IMR-90 (cell line): ENCODE results near the gene UMODL1. TPM values are rescaled to one million over a fixed set of nuclear protein-coding genes. Genes with fewer than 3 reads are reported as not detected.
A peak's percentile ranks its signal among the peaks of the same experiment; 100 is the strongest.

ENCODE experiments used
- ATAC-seq: fragments of 200-7000 bp; cut with Tn5 transposase; 2 replicates; pipeline ENCODE4 v1.9.1; 2020; ENCODE audit warnings: low read depth, mild to moderate bottlenecking, moderate library complexity
- BruUV-seq: library from RNA; stranded (reverse); fragments of 400-500 nt; replicated peaks from 2 replicates; lab custom pipeline; 2021; lab: Mats Ljungman, UMichigan
- CTCF ChIA-PET: fragments of 300-600 bp; formaldehyde crosslinking; extraction: SDS; loops from one replicate; lab custom pipeline; 2021; ENCODE audit warnings: antibody characterized with exemption; lab: Yijun Ruan, JAX
- POLR2A ChIA-PET: fragments of 300-600 bp; sonication (Branson Sonifier 250); formaldehyde crosslinking; loops from one replicate; lab custom pipeline; 2022; ENCODE audit warnings: antibody characterized with exemption; ENCODE audit not compliant: unreplicated experiment; lab: Charles Lee
- DNase-seq: peaks from one replicate; pipeline ENCODE4 v3.0.0; 2013
- H2AFZ ChIP-seq: replicated peaks from 2 replicates; pipeline ENCODE3; 2013; ENCODE audit warnings: low read length, mild to moderate bottlenecking; ENCODE audit not compliant: poor library complexity
- H2AK5ac ChIP-seq: 2 replicates; pipeline ENCODE4 v1.6.1; 2013; ENCODE audit warnings: low read depth, low read length, inconsistent platforms
- H2AK9ac ChIP-seq: replicated peaks from 2 replicates; pipeline ENCODE3; 2013; ENCODE audit warnings: mild to moderate bottlenecking, low read depth, low read length, moderate library complexity; ENCODE audit not compliant: poor library complexity
- H2BK120ac ChIP-seq: 2 replicates; pipeline ENCODE4 v1.6.1; 2013; ENCODE audit warnings: low read depth, low read length, inconsistent platforms
- H2BK15ac ChIP-seq: 3 replicates; pipeline ENCODE4 v1.6.1; 2013; ENCODE audit warnings: low read depth, low read length, inconsistent platforms
- H2BK20ac ChIP-seq: 2 replicates; pipeline ENCODE4 v1.6.1; 2013; ENCODE audit warnings: low read depth, mild to moderate bottlenecking, inconsistent platforms, low read length, moderate library complexity
- H2BK5ac ChIP-seq: 2 replicates; pipeline ENCODE4 v1.6.1; 2013; ENCODE audit warnings: mild to moderate bottlenecking, low read depth, low read length, inconsistent platforms; ENCODE audit not compliant: poor library complexity, severe bottlenecking
- H3K14ac ChIP-seq: replicated peaks from 2 replicates; pipeline ENCODE4 v1.6.1; 2013; ENCODE audit warnings: low read depth, low read length, inconsistent platforms
- H3K18ac ChIP-seq: 2 replicates; pipeline ENCODE4 v1.6.1; 2013; ENCODE audit warnings: low read depth, low read length, control low read depth
- H3K23ac ChIP-seq: 2 replicates; pipeline ENCODE4 v1.6.1; 2013; ENCODE audit warnings: low read depth, low read length, inconsistent platforms
- H3K27ac ChIP-seq: 2 replicates; pipeline ENCODE4 v1.5.1; 2013; ENCODE audit warnings: mild to moderate bottlenecking, control low read depth, low read length; ENCODE audit not compliant: insufficient read depth
- H3K27me3 ChIP-seq: 2 replicates; pipeline ENCODE4 v1.6.1; 2013; ENCODE audit warnings: low read length; ENCODE audit not compliant: control insufficient read depth, insufficient read depth
- H3K36me3 ChIP-seq: 2 replicates; pipeline ENCODE4 v1.6.1; 2013; ENCODE audit warnings: low read length, mixed read lengths; ENCODE audit not compliant: control insufficient read depth, insufficient read depth
- H3K4ac ChIP-seq: 2 replicates; pipeline ENCODE4 v1.6.1; 2013; ENCODE audit warnings: low read depth, low read length, inconsistent platforms
- H3K4me1 ChIP-seq: 2 replicates; pipeline ENCODE4 v1.6.1; 2013; ENCODE audit warnings: low read length, mixed read lengths; ENCODE audit not compliant: control insufficient read depth, insufficient read depth
- H3K4me2 ChIP-seq: 2 replicates; pipeline ENCODE4 v1.6.1; 2013; ENCODE audit warnings: low read depth, mild to moderate bottlenecking, control low read depth, low read length, moderate library complexity
- H3K4me3 ChIP-seq: 2 replicates; pipeline ENCODE4 v1.5.1; 2013; ENCODE audit warnings: low read depth, mild to moderate bottlenecking, control low read depth, low read length, moderate library complexity; ENCODE audit not compliant: insufficient read depth
- H3K56ac ChIP-seq: 2 replicates; pipeline ENCODE4 v1.6.1; 2013; ENCODE audit warnings: low read length, inconsistent platforms; ENCODE audit not compliant: insufficient read depth; ENCODE audit errors: extremely low read depth
- H3K79me1 ChIP-seq, 2 experiments: 2 replicates each; pipeline ENCODE4 v1.6.1; 2013; ENCODE audit warnings: low read length in 2 of 2, inconsistent platforms in 1 of 2, low read depth in 1 of 2
- H3K9ac ChIP-seq: 2 replicates; pipeline ENCODE4 v1.6.1; 2013; ENCODE audit warnings: low read depth, low read length, control low read depth
- H3K9me1 ChIP-seq: 2 replicates; pipeline ENCODE4 v1.6.1; 2013; ENCODE audit warnings: low read length, inconsistent platforms; ENCODE audit not compliant: insufficient read depth
- H3K9me3 ChIP-seq: 2 replicates; pipeline ENCODE4 v1.6.1; 2013; ENCODE audit warnings: low read length; ENCODE audit not compliant: control insufficient read depth, insufficient read depth
- H4K20me1 ChIP-seq: 2 replicates; pipeline ENCODE4 v1.6.1; 2013; ENCODE audit warnings: low read length, inconsistent platforms; ENCODE audit not compliant: insufficient read depth
- H4K5ac ChIP-seq: 2 replicates; pipeline ENCODE4 v1.6.1; 2013; ENCODE audit warnings: mild to moderate bottlenecking, low read depth, low read length, control low read depth
- H4K8ac ChIP-seq, 2 experiments: 2 replicates each; pipeline ENCODE4 v1.6.1; 2013; ENCODE audit warnings: low read depth in 2 of 2, low read length in 2 of 2, control low read depth in 1 of 2, inconsistent platforms in 1 of 2
- H4K91ac ChIP-seq: 2 replicates; pipeline ENCODE4 v1.6.1; 2013; ENCODE audit warnings: low read depth, low read length, inconsistent platforms; ENCODE audit not compliant: insufficient read depth
- RAD21 ChIP-seq: IDR thresholded peaks from 2 replicates; pipeline ENCODE4 v1.6.1; 2012; ENCODE audit warnings: low read length, improper control_type of control experiment
- WGBS, 2 experiments: methylation state at CpG; one replicate each; pipeline versions ENCODE4 v1.1.5 to v1.1.7; 2013; ENCODE audit warnings: missing lambda C conversion rate in 2 of 2; ENCODE audit not compliant: insufficient read length in 1 of 2; ENCODE audit errors: extremely low coverage in 2 of 2; 5-methylcytosine and 5-hydroxymethylcytosine counted together
- dilution Hi-C: fragments of 300-500 bp; cut with HindIII; formaldehyde crosslinking; loops from one replicate; pipeline ENCODE4 v1.14.3; 2018; ENCODE audit warnings: low sequenced_read_pairs; ENCODE audit not compliant: unreplicated experiment
- in situ Hi-C: fragments of 300-500 bp; cut with MboI; formaldehyde crosslinking; loops from 3 replicates; pipeline ENCODE4 v1.14.3; 2019; ENCODE audit warnings: low sequenced_read_pairs, inconsistent platforms, mixed read lengths
- intact Hi-C: fragments of 100-400 bp; cut with micrococcal nuclease; formaldehyde crosslinking; loops from 2 replicates; pipeline ENCODE4 v1.10.0; 2022
- polyA plus RNA-seq, 3 experiments: library from polyadenylated mRNA; depleted of rRNA; stranded (reverse); fragments of >200 nt; gene quantifications; 2 replicates each; pipeline ENCODE4 v1.2.3, GENCODE V29; 2012; ENCODE audit warnings: low replicate concordance in 1 of 3
- total RNA-seq: library from RNA; depleted of rRNA; stranded (reverse); fragments of >200 nt; gene quantifications from 2 replicates; pipeline ENCODE4 v1.2.3, GENCODE V29; 2012

Gene UMODL1
- total and polyA plus RNA-seq, 2 of the 4 experiments (the other 2 are of a cell fraction) = 0.02 TPM; not detected in 1

DNA sequence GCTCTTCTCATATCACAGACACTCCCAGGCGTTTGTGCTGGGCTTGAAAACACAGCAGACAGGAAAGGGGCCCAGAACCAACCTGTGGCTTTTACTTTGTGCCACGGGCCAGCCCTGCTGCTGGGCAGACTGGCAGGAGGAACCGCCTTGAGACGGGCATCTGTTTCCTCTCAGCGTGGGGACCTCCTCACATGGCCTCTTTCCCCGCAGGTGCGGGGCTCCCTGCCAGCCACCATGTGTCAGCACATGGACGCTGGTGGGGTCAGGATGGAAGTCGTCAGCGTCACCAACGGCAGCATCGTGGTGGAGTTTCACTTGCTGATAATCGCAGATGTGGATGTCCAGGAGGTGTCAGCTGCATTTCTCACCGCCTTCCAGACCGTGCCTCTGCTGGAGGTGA is 47.8 kb downstream of the UMODL1 start:
- peaks cover 35% of the 10 kb centered on the region; the same call in 1 of the 2 replicates for H3K27me3 ChIP-seq
- ChIA-PET CTCF (interaction anchor here (2.1 kb wide), 1 partner anchor 302 kb away, joined by 10 read pairs; no protein-coding TSS in a partner anchor), POLR2A (no interaction called here)
- peak overlapping the region; percentile 73 for H2AFZ ChIP-seq
- dilution Hi-C loops (no loop called here), in situ Hi-C loops (loop anchor here (5.0 to 10.0 kb wide), 2 partner anchors 172 to 504 kb away; no protein-coding TSS in a partner anchor), intact Hi-C loops (loop anchor here (5.0 kb wide), 2 partner anchors 162 to 282 kb away; no protein-coding TSS in a partner anchor)
- peaks cover 6% of the 10 kb centered on the region; the same call in 1 of the 2 replicates for H3K4me1 ChIP-seq
- no peak for TF ChIP-seq RAD21
- no peak overlapping the region for H2BK120ac ChIP-seq
- no peaks in the 10 kb centered on the region for H3K9me3 ChIP-seq
- no peak overlapping the region for H2BK5ac ChIP-seq
- no peak for ATAC-seq
- H3K9me1 ChIP-seq = no peaks in the 10 kb centered on the region
- H3K14ac ChIP-seq = no peak overlapping the region
- H3K36me3 ChIP-seq = no peaks in the 10 kb centered on the region
- H2BK20ac ChIP-seq = no peak overlapping the region
- H2AK5ac ChIP-seq = no peak overlapping the region
- no TSS peak for BruUV-seq
- no peak overlapping the region for H2BK15ac ChIP-seq
- H4K5ac ChIP-seq = no peak overlapping the region
- H4K91ac ChIP-seq = 0 out of 2 replicates have a peak overlapping the region, but pooled peaks have one; percentile 14
- H3K27ac ChIP-seq = no peak overlapping the region
- no peak overlapping the region for H3K4me2 ChIP-seq
- 47% methylated on average over 4 of the region's 15 CpGs; no CpG with 5 or more reads in 1 of the 2 experiments for WGBS, 2 experiments
- H3K4ac ChIP-seq = no peak overlapping the region
- H3K23ac ChIP-seq = no peak overlapping the region
- DNase-seq = peak; percentile 48
- no peak overlapping the region for H3K4me3 ChIP-seq
- no peak overlapping the region for H3K18ac ChIP-seq
- peak overlapping the region; percentile 34 for H2AK9ac ChIP-seq
- no peak overlapping the region for H3K56ac ChIP-seq
- H4K20me1 ChIP-seq = no peaks in the 10 kb centered on the region; the same call in 1 of the 2 replicates
- no peak overlapping the region for H4K8ac ChIP-seq
- H3K9ac ChIP-seq = no peak overlapping the region
- no peaks in the 10 kb centered on the region for H3K79me1 ChIP-seq
